ENCODE measurements around the gene FAAH2.
A peak's percentile ranks its signal among the peaks of the same experiment; 100 is the strongest.
"Not testable (repeated sequence)": the region's sequence is repeated elsewhere in the genome, so short reads cannot be mapped to it uniquely, and the experiment has no call there.

Gene FAAH2

DNA sequence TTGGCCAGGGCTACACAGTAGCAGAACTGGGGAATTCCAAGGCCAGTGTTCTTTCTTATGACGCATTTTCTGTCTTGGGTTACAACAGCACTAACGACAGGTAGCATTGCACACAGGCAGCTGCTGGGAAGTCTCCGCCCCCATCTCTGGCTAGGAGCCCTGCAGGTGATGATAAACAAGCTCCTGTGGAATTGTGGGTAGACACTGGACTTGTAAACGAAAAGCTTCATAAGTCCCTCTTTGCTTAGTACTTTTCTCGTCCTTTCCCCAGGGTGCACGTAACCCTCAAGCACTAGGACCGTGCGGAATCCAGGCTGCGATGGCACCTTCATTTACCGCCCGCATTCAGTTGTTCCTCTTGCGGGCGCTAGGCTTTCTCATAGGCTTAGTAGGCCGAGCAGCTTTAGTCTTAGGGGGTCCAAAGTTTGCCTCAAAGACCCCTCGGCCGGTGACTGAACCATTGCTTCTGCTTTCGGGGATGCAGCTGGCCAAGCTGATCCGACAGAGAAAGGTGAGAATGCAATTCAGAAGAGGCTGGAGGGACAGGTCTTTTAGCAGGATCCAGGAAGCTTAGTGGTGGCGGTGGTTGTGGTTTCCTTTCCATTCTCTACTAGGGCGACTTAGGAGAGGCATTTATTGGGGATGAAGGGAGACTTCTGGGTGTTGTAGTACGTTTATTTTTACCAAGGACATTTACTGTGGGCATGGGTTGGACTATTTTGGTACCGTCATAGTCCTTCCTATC lies at the start of gene FAAH2:
TSS of gene FAAH2 (plus strand) at position 200 of the 745 bp plus-strand sequence. CDS start at position 320, 120 bp downstream.
- DNase-seq, result peak; percentile 1 to 45 (median 14)

DNA sequence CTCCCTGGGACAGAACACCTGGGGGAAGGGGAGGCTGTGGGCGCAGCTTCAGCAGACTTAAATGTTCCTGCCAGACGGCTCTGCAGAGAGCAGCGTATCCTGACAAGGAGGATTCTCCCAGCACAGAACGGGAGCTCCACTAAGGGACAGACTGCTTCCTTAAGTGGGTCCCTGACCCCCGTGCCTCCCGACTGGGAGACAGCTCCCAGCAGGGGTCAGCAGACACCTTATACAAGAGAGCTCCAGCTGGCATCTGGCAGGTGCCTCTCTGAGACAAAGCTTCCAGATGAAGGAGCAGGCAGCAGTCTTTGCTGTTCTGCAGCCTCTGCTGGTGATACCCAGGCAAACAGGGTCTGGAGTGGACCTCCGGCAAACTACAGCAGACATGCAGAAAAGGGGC lies 44.5 kb upstream of the FAAH2 start:
- DNase-seq, result no peak

DNA sequence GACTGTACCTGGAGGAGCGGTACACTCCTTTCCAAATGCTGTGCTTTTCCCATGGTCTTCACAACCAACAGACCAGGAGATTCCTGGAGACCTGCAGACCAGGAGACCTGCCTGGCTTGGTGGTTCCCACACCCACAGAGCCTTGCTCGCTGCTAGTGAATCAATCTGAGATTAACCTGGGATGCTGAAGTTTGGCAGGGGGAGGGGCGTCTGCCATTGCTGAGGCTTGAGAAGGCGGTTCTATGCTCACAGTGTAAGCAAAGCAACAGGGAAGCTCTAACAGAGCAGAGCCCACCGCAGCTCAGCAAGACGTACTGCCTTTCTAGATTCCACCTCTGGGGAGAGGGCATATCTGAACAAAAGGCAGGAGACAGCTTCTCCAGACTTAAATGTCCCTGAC lies 34.5 kb upstream of the FAAH2 start:
- no peak for DNase-seq

- DNase-seq, result no peak
These were observed 21.4 kb upstream of the FAAH2 start for GRCh38 chrX:57265126-57265525.

GRCh38 chrX:57266275-57266674 lies 20.2 kb upstream of the FAAH2 start:
- DNase-seq, result no peak

DNA sequence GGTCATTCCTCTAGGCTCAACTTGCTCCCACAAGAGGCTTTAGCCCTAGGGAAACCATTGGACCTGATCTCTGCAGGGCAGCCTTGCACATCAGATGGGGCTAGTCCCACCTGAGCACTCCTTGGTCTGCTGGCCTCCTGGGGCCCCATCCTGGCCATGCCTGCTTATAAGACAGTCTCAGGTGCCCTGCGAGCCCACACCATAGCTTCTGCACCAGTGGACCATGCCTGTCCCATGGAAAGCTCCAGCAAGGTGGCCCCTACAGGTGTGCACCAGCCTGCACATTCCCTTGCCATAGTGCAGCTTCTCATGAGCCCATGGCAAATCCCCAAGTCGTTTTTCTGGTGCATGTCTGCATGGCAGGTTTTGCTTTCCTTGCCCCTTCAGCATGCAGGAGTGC lies 19.6 kb upstream of the FAAH2 start:
- DNase-seq, result no peak

GRCh38 chrX:57267308-57267707 lies 19.2 kb upstream of the FAAH2 start:
- DNase-seq, result no peak

- DNase-seq, result no peak
These were observed 15.5 kb upstream of the FAAH2 start for GRCh38 chrX:57270980-57271379.

DNA sequence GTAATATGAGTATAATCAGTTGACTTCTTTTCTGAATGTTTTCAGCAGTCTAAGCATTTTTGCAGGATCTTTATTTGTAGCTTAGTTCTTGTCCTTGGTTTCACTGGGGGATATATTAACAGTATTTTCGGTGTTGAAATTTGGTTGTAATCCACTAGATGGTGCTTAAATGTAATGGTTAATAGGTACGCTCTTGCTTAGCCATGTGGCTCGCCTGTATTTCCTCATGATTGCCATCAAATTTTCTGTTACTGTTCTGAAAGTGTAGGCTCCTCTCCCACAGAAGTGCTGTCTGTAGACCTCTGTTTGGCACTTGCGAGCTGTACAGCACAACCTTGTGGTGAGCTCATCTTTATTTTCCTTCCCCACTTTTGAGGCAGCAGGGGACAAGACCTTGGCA lies 3.9 kb upstream of the FAAH2 start:
- no peak for DNase-seq

DNA sequence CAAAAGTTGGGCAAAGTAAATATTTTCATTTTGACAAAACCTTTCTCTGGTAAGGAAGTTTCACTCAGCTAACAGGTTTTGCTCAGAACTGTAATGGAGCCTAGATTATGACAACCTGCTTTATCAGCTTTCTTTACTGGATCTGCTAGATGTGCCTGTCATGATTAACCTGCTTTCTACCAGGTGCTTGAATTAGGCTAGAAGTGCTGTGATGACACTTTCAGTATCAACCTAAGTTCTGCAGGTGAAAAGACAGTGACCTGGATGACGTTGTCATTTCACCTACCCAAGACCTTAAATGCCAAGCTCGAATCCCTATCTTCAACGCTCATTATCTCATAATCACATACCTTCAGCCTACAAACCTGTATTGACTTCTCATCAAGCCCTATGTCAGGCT lies 1.5 kb upstream of the FAAH2 start:
- DNase-seq, result no peak

DNA sequence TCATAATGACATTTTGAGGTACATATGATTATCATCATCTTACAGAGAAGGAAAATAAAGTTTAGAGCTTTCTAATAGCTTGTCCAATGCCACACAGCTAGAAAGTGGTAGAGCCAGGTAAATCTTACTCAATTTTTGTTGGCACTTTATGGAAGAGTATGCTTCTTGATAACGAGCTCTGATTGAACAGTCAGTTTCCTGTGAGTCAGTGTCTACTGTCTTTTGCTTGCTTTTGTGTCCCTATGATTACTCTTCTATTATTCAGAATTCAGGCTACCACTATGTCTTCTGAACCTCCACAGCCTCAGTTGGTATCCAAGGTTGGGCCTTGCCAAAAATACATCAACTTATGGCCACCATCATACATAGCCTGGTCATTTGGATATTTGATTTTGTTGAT lies 2.6 kb downstream of the FAAH2 start:
- no peak for DNase-seq

- DNase-seq, result no peak
These were observed 8.5 kb downstream of the FAAH2 start for GRCh38 chrX:57294961-57295360.

DNA sequence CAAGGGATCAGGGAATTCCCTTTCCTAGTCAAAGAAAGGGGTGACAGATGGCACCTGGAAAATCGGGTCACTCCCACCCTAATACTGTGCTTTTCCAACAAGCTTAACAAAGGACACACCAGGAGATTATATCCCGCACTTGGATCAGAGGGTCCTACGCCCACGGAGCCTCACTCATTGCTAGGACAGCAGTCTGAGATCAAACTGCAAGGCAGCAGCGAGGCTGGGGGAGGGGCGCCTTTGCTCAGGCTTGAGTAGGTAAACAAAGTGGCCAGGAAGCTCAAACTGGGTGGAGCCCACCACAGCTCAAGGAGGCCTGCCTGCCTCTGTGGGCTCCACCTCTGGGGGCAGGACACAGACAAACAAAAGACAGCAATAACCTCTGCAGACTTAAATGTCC lies 9.2 kb downstream of the FAAH2 start:
- not testable (repeated sequence) for DNase-seq

- no peak for DNase-seq
These were observed 27.2 kb downstream of the FAAH2 start for GRCh38 chrX:57313583-57314215.

DNA sequence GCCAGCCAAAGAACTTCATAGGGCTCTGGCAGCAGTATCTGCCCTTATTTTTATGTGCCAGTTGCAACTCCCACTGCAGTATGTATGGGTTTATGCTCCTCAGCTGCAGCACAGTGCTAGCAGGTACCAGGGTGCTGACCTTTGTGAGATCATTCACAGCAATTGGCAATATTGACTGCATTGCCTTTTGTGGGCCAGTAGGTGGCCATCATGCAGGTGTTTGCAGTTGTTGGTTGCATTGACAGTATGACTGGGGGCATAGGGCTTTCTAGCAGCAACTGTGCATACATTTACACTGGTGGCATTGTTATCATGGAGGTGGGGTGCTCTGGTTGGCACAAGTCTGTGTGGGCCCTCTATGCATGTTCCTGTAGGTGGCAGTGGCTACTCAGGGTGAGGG lies 42.5 kb downstream of the FAAH2 start:
- DNase-seq, result no peak

DNA sequence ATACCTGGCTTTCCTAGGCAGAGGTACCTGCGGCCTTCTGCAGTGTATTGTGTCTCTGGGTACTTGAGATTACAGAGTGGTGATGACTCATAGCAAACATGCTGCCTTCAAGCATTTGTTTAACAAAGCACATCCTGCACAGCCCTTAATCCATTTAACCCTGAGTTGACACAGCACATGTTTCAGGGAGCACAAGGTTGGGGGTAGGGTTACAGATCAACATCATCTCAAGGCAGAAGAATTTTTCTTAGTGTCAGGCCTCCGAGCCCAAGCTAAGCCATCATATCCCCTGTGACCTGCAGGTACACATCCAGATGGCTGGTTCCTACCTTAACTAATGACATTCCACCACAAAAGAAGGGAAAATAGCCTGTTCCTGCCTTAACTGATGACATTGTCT lies 49.3 kb downstream of the FAAH2 start:
- not testable (repeated sequence) for DNase-seq

DNA sequence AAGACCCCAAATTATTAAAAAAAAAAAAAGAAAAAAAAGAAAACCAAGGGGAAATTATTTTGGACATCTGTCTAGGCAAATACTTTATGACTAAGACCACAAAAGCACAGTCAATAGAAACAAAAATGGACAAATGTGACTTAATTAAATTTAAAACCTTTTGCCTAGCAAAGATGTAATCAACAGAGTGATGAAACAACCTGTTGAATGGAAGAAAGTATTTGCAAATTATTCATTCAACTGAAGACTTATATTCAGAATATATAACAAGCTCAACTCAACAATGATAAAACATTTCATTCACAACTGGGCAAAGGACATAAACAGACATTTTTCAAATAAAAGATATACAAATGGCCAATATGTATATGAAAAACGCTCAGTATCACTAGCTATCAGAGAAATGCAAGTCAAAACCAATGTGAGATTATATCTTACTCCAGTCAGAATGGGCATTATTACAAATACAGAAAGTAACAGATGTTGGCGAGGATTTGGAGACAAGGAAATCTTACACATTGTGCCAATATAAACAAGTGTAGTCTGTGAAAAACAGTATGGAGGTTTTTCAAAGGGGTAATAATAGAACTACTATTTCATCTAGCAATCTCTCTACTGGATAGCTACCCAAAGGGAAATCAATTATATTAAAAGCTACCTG lies 67.1 kb downstream of the FAAH2 start:
- DNase-seq, result no peak

GRCh38 chrX:57364145-57364544 lies 77.6 kb downstream of the FAAH2 start:
- DNase-seq, result no peak

GRCh38 chrX:57366430-57366829 lies 79.9 kb downstream of the FAAH2 start:
- no peak for DNase-seq

DNA sequence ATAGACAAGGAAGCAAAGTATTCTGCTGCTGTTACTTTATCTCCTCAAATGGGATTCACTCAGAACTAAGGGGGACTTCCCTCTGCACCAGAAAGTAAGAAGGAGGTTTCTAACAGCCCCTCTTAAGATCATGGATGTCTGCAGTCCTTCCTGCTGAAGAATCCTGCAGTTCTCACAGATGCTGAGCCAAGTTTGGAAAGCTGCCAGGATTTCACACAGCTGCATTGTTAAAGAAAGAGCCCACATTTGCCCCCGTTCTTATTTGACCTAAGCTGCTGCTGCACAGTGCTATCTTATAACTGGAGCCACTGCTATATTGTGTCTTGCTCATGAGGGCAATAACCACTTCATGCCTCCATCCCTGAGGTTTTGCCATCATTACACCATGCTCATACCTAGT lies 81.1 kb downstream of the FAAH2 start:
- DNase-seq, result no peak

DNA sequence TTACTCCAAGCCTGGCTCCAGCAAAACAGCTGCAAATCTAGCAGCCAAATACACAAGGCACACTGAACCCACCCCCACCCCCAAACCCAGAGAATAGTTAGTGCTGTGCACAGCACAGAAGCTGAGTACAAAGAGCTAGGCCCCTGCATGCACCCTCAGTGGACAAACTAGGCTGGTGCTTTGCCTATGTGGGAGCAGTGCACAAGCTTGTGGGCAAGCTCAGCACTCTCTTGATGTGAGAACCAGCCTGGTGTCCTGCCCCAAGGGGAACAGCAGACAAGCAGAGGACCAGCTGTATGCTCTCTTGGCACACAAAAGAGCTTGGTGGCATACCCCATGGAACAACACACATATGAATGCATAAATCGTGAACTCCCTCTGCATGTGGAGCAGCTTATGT lies 81.7 kb downstream of the FAAH2 start:
- DNase-seq, result no peak

DNA sequence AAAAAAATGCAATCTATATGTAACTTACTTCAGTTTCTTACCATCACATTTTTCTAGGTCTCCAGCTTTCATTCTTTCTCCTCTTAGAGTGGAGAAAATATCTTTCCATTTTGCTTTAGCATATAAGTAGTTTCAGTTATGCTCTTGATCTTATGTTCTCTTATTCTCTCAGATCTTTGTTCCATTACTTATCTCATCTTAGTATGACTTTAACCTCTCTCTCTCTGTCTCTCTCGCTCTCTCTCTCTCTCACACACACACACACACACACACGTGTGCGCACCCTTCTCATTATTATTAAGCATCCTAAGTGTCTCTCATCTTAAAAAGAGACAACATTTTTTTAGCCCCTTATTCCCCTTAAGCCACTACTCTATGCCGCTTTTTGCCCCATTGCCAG lies 92.8 kb downstream of the FAAH2 start:
- no peak for DNase-seq

DNA sequence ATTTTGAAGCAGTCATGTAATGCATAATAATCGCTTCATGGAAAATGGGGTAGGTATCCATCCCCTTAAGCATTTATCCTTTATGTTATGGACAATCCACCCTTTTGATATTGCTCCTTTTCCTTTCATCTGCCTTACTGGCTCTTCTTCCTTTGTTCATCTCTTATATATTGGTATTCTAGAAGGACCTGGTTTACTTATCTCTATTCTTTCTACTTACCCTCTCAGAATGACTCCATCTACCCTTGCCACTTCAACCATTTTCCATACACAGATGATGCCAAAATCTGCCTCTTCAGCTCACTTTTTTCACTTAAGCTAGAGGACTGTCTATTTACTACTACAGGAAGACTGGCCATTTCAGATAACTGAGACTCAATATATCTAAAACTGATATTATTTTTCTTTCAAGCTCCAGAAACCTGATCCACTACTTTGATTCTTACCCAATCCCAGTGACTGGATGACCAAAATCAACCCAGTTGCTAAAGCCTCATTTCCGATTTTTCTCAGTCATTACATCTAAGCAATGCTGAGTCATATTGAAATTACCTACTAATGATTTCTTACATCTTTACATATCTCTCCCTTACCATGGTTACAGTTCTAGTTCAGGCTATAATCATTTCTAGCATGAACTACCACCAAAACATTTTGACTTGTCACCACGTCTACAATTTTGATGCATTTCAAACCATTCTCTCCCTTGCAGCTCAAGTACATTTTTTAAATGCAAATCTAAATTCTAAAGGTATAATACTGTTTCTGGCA lies 93.7 kb downstream of the FAAH2 start:
- no peak for DNase-seq

Data from activated naive CD4-positive, alpha-beta T cell (primary cell).